ENCODE results near the gene SV2C. TPM values are rescaled to one million over a fixed set of nuclear protein-coding genes. Genes with fewer than 3 reads are reported as not detected.

Gene SV2C
- total and polyA plus RNA-seq, 10 of the 15 experiments (the other 5 are each of a cell fraction or from before 2014, with no cell fraction given): under 0.01 to 1.1 (median 0.63) TPM

DNA sequence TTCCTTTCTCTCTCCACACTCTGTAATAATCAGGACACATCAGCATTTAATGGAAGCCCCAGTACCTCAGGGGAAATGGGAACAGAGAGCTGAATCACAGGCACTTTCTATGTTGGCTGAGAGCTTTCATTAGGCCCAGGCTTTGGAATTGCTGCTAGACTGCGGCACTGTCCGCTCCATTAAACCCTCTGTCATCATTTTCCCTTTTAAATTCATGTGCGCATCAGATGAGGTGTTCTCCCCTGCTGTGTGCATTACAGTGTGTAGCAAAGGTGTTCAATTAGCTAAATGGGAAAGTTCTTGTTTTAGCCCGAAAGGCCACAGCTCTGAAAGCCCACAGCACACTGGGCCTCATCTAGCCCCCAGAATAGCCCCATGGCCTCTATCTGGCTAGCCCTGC, 133.6 kb downstream of the SV2C start:
- Histone ChIP-seq H3K79me2 (ENCODE audit: control insufficient read depth, insufficient read depth, low read length) (no peaks in the 10 kb centered on the region), H3K27ac (ENCODE audit: control insufficient read depth, insufficient read depth) (no peak overlapping the region), H4K20me1 (ENCODE audit: control insufficient read depth, insufficient read depth) (no peaks in the 10 kb centered on the region), H3K36me3 (ENCODE audit: control insufficient read depth in 2 of 2, insufficient read depth in 2 of 2, low read length in 1 of 2) (no peaks in the 10 kb centered on the region), H3K4me3 (no peak overlapping the region), H3K9ac (ENCODE audit: control insufficient read depth, insufficient read depth, low read length) (no peak overlapping the region), H3K9me3 (replicated peaks; ENCODE audit: control insufficient read depth, insufficient read depth, low read length) (no peaks in the 10 kb centered on the region; the same call in 2 of the 3 replicates), H3K4me2 (ENCODE audit: control insufficient read depth, insufficient read depth) (no peak overlapping the region), H2AFZ (ENCODE audit: control insufficient read depth, low read depth, low read length) (no peak overlapping the region), H3K27me3 (replicated peaks in 1 of 2; ENCODE audit: control insufficient read depth in 2 of 2, insufficient read depth in 2 of 2, low read length in 1 of 2) (no peaks in the 10 kb centered on the region), H3K4me1 (ENCODE audit: control insufficient read depth, insufficient read depth, low read length) (no peaks in the 10 kb centered on the region)
- ChIA-PET CTCF (interaction anchor here (1.9 kb wide), 1 partner anchor 42 kb away, joined by 5 read pairs; no protein-coding TSS in a partner anchor), RAD21 (ENCODE audit: unreplicated experiment) (no interaction called here), POLR2A (no interaction called here), SMC1A (ENCODE audit: uncharacterized antibody, unreplicated experiment) (no interaction called here)
- WGBS (ENCODE audit: insufficient coverage, insufficient replicate concordance, low lambda C conversion rate, missing lambda C conversion rate): 78% methylated on average over 4 of the region's 4 CpGs
- FAIRE-seq (no peak), ATAC-seq (no peak), DNase-seq (ENCODE audit: low read depth, low spot score) (no peak)
- in situ Hi-C loops (cut with MboI): no loop called here
- no TSS peak for BruUV-seq (replicated peaks)
- intact Hi-C loops (cut with micrococcal nuclease; ENCODE audit: unreplicated experiment): no loop called here
- TF ChIP-seq LARP7 (IDR thresholded peaks at IDR 0.05) (no peak), SREBF2 (IDR thresholded peaks at IDR 0.05; ENCODE audit: low read length) (no peak), ATF7 (IDR thresholded peaks at IDR 0.05; ENCODE audit: low read depth) (no peak), TCF3 (IDR thresholded peaks at IDR 0.05; ENCODE audit: borderline replicate concordance, insufficient read depth, low read depth, low read length) (no peak), POLR2AphosphoS2 (IDR thresholded peaks at IDR 0.05; ENCODE audit: low read depth, low read length) (no peak), MEF2A (IDR thresholded peaks at IDR 0.05; ENCODE audit: insufficient read depth, low read depth, low read length) (no peak), TBL1XR1 (IDR thresholded peaks at IDR 0.05; ENCODE audit: low read depth, low read length) (no peak), ESRRA (IDR thresholded peaks at IDR 0.05; ENCODE audit: low read length) (no peak), JUND (IDR thresholded peaks at IDR 0.05; ENCODE audit: low read depth, low read length) (no peak)
- TF ChIP-seq, protein P1, sequence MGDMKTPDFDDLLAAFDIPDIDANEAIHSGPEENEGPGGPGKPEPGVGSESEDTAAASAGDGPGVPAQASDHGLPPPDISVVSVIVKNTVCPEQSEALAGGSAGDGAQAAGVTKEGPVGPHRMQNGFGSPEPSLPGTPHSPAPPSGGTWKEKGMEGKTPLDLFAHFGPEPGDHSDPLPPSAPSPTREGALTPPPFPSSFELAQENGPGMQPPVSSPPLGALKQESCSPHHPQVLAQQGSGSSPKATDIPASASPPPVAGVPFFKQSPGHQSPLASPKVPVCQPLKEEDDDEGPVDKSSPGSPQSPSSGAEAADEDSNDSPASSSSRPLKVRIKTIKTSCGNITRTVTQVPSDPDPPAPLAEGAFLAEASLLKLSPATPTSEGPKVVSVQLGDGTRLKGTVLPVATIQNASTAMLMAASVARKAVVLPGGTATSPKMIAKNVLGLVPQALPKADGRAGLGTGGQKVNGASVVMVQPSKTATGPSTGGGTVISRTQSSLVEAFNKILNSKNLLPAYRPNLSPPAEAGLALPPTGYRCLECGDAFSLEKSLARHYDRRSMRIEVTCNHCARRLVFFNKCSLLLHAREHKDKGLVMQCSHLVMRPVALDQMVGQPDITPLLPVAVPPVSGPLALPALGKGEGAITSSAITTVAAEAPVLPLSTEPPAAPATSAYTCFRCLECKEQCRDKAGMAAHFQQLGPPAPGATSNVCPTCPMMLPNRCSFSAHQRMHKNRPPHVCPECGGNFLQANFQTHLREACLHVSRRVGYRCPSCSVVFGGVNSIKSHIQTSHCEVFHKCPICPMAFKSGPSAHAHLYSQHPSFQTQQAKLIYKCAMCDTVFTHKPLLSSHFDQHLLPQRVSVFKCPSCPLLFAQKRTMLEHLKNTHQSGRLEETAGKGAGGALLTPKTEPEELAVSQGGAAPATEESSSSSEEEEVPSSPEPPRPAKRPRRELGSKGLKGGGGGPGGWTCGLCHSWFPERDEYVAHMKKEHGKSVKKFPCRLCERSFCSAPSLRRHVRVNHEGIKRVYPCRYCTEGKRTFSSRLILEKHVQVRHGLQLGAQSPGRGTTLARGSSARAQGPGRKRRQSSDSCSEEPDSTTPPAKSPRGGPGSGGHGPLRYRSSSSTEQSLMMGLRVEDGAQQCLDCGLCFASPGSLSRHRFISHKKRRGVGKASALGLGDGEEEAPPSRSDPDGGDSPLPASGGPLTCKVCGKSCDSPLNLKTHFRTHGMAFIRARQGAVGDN (IDR thresholded peaks at IDR 0.05): no peak
- TF ChIP-seq, protein P2, sequence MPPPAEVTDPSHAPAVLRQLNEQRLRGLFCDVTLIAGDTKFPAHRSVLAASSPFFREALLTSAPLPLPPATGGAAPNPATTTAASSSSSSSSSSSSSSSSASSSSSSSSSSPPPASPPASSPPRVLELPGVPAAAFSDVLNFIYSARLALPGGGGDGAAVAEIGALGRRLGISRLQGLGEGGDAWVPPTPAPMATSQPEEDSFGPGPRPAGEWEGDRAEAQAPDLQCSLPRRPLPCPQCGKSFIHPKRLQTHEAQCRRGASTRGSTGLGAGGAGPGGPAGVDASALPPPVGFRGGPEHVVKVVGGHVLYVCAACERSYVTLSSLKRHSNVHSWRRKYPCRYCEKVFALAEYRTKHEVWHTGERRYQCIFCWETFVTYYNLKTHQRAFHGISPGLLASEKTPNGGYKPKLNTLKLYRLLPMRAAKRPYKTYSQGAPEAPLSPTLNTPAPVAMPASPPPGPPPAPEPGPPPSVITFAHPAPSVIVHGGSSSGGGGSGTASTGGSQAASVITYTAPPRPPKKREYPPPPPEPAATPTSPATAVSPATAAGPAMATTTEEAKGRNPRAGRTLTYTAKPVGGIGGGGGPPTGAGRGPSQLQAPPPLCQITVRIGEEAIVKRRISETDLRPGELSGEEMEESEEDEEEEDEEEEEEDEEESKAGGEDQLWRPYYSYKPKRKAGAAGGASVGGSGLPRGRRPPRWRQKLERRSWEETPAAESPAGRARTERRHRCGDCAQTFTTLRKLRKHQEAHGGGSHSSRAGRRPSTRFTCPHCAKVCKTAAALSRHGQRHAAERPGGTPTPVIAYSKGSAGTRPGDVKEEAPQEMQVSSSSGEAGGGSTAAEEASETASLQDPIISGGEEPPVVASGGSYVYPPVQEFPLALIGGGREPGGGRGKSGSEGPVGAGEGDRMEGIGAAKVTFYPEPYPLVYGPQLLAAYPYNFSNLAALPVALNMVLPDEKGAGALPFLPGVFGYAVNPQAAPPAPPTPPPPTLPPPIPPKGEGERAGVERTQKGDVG (CRISPR knock-in tag; IDR thresholded peaks at IDR 0.05): no peak
